Activated T-helper 2 cell treated with anti-CD3 and anti-CD28 coated beads, Interferon-gamma antibody, Interleukin-2, Interleukin-4, amounts not matched to agents 10 μg/mL and 5 μg/mL and 100 μg/mL, durations not matched to agents 14 hours and 24 hours and 36 hours (primary cell): Measurements from ENCODE around the gene LMX1B. TPM values are rescaled to one million over a fixed set of nuclear protein-coding genes. Genes with fewer than 3 reads are reported as not detected.

Source experiments
- DNase-seq: peaks from one replicate; pipeline ENCODE4 v3.0.0; 2021; ENCODE audit warnings: low spot score
- H3K27ac Mint-ChIP-seq: one replicate; pipeline ENCODE4 v1.8.0; 2021; ENCODE audit warnings: mixed read lengths
- H3K27me3 Mint-ChIP-seq: one replicate; pipeline ENCODE4 v1.8.0; 2021; ENCODE audit warnings: low read depth, mixed read lengths
- H3K36me3 Mint-ChIP-seq: one replicate; pipeline ENCODE4 v1.8.0; 2021; ENCODE audit warnings: low read depth, mixed read lengths
- H3K4me1 Mint-ChIP-seq: one replicate; pipeline ENCODE4 v1.8.0; 2021; ENCODE audit warnings: low read depth, mixed read lengths
- H3K4me3 Mint-ChIP-seq: one replicate; pipeline ENCODE4 v1.8.0; 2021; ENCODE audit warnings: low read depth, mild to moderate bottlenecking, moderate library complexity, mixed read lengths
- H3K9me3 Mint-ChIP-seq: one replicate; pipeline ENCODE4 v1.8.0; 2021; ENCODE audit warnings: mixed read lengths
- intact Hi-C: fragments of 100-400 bp; cut with micrococcal nuclease; formaldehyde crosslinking; loops from one replicate; pipeline ENCODE4 v1.15.1; 2023
- total RNA-seq: library from RNA; stranded (reverse); gene quantifications from 2 replicates; pipeline ENCODE4 v1.2.3, GENCODE V29; 2022

Gene LMX1B
- total RNA-seq, 1 donor from 2014 or later, result not detected

DNA sequence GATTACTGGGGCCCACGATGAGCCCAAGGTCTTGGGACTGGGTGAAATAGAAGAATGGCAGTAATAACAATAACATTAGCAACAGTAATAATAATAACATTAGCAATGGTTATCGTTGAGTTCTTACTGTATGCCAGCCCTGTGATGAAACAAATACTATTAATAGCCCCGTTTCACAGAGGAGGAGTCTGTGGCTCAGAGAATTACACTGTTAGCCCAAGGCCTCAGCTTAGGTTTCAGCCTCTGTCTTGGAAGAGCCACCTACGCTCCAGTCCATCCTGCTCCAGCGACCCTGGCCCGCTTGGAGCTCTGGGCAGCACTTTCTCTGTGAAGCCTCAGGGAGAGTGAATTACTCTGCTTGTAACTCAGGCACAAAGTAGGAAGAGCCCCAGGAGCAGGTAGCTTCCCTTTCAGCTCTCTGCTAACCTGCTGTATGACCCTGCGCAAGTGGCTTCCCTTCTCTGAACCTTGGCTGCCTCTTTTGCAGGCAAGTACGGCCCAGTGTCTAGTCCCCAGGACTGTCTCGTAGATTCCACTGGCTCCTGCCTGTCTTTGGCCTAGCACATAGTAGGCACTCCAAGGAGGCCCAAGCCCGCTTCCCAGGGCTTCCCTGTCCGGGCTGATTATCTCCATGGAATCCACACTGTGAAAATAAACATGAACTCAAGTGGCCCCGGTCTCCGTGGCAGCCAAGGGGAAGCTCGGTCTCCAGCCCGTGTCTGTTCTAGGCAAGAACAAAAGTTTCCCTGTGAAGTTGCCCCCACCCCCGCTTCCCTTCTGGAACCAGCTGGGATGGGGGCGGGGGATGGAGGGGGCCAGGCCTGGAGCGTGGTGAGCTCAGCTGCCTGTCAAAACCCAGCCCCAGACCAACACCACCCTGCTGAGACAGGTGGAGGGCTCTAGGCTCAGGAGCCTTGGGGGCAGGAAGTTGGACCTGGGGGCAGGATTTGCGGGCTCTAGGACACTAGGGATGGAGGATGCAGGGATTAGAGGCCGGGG is 26.2 kb upstream of the LMX1B start:
- no peaks in the 10 kb centered on the region for H3K4me1 Mint-ChIP-seq
- no peak overlapping the region for H3K4me3 Mint-ChIP-seq
- peaks cover 10% of the 10 kb centered on the region for H3K27me3 Mint-ChIP-seq
- no peaks in the 10 kb centered on the region for H3K9me3 Mint-ChIP-seq
- intact Hi-C loops, result no loop called here
- no peak overlapping the region for H3K27ac Mint-ChIP-seq
- no peaks in the 10 kb centered on the region for H3K36me3 Mint-ChIP-seq
- no peak for DNase-seq

DNA sequence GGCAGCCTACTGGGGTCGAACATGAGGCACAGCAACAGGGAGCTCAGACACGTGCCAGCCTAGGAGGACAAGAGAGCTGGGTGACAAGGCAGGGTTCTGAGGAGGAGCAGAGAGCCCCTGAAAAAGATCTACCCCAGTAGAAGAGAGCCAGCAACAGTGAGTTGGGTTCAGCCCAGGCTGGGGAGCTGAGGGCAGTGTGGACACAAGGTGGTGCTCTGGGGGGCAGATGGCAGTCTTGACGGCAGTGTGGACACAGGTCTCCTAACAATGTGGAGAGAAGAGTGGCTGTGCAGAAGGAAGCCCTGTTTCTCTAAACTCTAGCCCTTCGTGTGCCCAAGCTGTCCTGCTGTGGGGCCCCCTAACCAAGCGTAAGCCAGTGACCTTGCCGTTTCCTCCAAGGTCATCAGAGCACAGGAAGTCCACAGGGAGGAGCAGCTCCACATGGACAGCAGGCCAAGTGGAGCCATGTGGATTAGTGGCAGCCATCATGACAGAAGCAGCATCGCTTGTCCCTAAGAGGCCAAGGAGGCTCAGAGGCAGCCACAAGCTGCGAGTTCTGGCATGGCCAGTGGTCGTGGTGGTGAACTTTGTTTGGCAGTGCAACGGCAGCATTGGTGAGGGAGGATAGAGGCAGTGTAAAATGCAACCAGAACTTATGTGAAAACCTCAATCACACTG is 25.1 kb upstream of the LMX1B start:
- DNase-seq, result no peak
- Mint-ChIP-seq H3K4me1 (no peaks in the 10 kb centered on the region), H3K36me3 (no peaks in the 10 kb centered on the region), H3K4me3 (no peak overlapping the region), H3K27me3 (peaks cover 13% of the 10 kb centered on the region), H3K9me3 (no peaks in the 10 kb centered on the region), H3K27ac (no peak overlapping the region)
- intact Hi-C loops, result no loop called here

DNA sequence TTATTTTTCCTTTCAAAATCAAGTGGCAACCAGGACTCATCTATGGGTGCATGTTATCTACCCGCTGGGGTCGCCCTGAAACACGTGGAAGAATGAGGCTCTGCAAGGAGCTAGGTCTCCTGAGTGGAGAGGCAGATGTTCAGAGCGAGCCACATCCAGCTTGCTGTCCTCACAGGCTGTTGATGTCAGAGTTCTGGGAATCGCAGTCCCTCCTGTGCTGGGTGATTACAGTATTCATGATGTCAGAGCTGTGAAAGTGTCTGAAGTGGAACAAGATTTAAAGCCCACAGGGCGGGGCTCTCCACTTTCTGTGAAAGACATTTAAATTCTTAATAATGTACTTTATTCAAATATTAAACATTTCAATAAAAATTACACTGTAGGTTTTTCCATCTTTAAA is 24.4 kb upstream of the LMX1B start:
- no peak for DNase-seq
- no peaks in the 10 kb centered on the region for H3K36me3 Mint-ChIP-seq
- H3K4me3 Mint-ChIP-seq, result no peak overlapping the region
- intact Hi-C loops, result no loop called here
- H3K27me3 Mint-ChIP-seq, result peaks cover 17% of the 10 kb centered on the region
- no peaks in the 10 kb centered on the region for H3K4me1 Mint-ChIP-seq
- H3K9me3 Mint-ChIP-seq, result no peaks in the 10 kb centered on the region
- H3K27ac Mint-ChIP-seq, result no peak overlapping the region

DNA sequence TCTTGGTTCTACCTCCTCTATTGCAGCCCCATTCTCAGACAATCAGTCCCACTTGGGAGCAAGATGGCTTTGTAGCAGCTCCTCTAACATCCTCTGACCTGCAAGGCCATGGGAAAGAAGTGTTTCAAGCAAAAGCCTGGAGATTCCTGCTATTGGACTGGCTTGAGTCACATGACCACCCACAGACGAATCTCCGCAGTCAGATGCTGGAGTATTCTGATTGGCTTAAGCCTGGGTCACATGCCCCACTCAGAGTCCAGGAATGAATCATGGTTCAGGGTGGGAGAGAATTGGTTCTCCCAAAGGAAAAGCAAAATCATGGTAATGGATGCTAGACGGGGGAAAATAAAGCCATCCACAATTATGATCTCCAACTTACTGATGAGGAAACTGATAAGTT is 22.6 kb upstream of the LMX1B start:
- intact Hi-C loops, result no loop called here
- DNase-seq, result no peak
- H3K4me1 Mint-ChIP-seq, result no peaks in the 10 kb centered on the region
- no peaks in the 10 kb centered on the region for H3K9me3 Mint-ChIP-seq
- H3K27ac Mint-ChIP-seq, result no peak overlapping the region
- no peaks in the 10 kb centered on the region for H3K36me3 Mint-ChIP-seq
- no peak overlapping the region for H3K4me3 Mint-ChIP-seq
- peaks cover 18% of the 10 kb centered on the region for H3K27me3 Mint-ChIP-seq

DNA sequence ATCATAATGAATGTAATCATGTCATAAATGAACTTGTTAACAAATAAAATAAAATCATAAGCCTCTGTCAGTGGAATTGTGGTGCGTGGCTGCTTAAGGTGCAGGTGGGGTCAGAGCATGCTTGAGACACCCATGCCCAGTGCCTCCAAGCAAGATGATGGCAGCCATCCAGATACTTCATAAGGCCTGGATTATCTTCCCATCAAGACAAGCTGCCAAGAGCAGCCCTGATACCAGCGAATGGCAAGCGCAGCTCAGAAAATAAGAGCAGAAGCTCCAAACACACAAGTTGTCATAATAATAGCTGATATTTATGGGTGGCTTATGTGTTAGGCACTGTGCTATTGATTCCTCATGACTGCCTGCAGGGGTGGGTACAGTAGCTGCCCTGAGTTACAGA is 21.8 kb upstream of the LMX1B start:
- Mint-ChIP-seq H3K27ac (no peak overlapping the region), H3K36me3 (no peaks in the 10 kb centered on the region), H3K9me3 (no peaks in the 10 kb centered on the region), H3K4me1 (no peaks in the 10 kb centered on the region), H3K27me3 (peaks cover 18% of the 10 kb centered on the region), H3K4me3 (no peak overlapping the region)
- intact Hi-C loops, result no loop called here
- no peak for DNase-seq

DNA sequence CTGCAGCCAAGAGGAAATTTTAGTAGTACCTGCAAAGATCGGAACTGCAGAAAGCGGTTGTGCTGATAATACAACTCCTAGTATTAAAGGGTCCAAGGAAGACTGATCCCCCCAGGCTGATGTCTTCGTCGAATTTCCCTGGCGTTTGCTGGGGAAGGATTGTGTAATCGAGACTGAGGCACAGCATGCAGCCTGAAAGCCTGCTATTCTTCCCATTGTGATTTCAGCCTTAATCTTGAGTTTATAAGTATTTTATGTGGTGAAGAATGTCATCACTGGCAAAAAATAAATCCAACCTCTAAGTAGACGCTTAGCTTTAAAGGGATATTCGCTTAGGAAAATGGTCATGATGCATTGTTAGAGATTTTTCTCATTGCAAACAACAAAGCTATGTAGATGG is 21.3 kb upstream of the LMX1B start:
- Mint-ChIP-seq H3K36me3 (no peaks in the 10 kb centered on the region), H3K4me3 (no peak overlapping the region), H3K4me1 (no peaks in the 10 kb centered on the region), H3K9me3 (no peaks in the 10 kb centered on the region), H3K27me3 (peaks cover 21% of the 10 kb centered on the region), H3K27ac (no peak overlapping the region)
- intact Hi-C loops, result no loop called here
- DNase-seq, result no peak

DNA sequence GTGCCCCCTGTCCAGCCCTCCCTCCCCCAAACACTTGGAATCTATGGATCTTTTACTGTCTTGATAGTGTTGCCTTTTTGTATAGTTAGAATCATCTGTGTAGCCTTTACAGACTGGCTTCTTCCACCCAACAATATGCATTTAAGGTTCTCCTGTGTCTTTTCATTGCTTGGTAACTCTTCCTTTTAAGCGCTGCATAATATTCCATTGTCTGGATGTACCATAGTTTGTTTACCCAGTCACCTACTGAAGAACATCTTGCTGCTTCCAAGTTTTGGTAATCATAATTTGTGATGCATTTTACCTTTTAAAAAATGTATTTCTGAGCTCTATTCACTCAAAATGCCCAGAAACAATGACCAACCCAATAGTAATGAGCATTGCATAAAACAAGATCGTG is 17.7 kb upstream of the LMX1B start:
- H3K27ac Mint-ChIP-seq, result no peak overlapping the region
- no peaks in the 10 kb centered on the region for H3K9me3 Mint-ChIP-seq
- DNase-seq, result no peak
- no peaks in the 10 kb centered on the region for H3K36me3 Mint-ChIP-seq
- intact Hi-C loops, result no loop called here
- peaks cover 37% of the 10 kb centered on the region for H3K27me3 Mint-ChIP-seq
- no peak overlapping the region for H3K4me3 Mint-ChIP-seq
- no peaks in the 10 kb centered on the region for H3K4me1 Mint-ChIP-seq

DNA sequence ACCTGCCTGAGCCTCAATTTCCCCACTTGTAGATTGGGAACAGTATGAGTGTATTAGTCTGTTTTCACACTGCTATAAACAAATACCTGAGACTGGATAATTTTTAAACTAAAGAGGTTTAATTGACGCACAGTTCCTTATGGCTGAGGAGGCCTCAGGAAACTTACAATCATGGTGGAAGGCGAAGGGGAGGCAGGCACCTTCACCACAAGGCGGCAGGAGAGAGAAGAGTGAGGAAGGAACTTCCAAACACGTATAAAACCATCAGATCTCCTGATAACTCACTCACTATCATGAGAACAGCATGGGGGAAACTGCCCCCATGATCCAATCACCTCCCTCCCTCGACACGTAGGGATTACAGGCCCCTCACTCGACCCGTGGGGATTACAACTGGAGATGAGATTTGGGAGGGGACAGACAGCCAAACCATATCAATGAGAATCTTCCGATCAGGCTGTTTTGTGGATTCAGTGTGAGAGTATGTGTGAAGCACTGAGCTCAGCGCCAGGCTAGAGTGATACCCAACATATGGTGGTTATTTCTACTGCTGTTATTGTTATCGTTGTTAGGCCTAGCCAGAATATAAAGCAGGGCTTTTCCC is 14.6 kb upstream of the LMX1B start:
- no peaks in the 10 kb centered on the region for H3K9me3 Mint-ChIP-seq
- no peak for DNase-seq
- H3K27me3 Mint-ChIP-seq, result peaks cover 36% of the 10 kb centered on the region
- H3K4me3 Mint-ChIP-seq, result no peak overlapping the region
- H3K36me3 Mint-ChIP-seq, result no peaks in the 10 kb centered on the region
- no peaks in the 10 kb centered on the region for H3K4me1 Mint-ChIP-seq
- intact Hi-C loops, result no loop called here
- no peak overlapping the region for H3K27ac Mint-ChIP-seq

DNA sequence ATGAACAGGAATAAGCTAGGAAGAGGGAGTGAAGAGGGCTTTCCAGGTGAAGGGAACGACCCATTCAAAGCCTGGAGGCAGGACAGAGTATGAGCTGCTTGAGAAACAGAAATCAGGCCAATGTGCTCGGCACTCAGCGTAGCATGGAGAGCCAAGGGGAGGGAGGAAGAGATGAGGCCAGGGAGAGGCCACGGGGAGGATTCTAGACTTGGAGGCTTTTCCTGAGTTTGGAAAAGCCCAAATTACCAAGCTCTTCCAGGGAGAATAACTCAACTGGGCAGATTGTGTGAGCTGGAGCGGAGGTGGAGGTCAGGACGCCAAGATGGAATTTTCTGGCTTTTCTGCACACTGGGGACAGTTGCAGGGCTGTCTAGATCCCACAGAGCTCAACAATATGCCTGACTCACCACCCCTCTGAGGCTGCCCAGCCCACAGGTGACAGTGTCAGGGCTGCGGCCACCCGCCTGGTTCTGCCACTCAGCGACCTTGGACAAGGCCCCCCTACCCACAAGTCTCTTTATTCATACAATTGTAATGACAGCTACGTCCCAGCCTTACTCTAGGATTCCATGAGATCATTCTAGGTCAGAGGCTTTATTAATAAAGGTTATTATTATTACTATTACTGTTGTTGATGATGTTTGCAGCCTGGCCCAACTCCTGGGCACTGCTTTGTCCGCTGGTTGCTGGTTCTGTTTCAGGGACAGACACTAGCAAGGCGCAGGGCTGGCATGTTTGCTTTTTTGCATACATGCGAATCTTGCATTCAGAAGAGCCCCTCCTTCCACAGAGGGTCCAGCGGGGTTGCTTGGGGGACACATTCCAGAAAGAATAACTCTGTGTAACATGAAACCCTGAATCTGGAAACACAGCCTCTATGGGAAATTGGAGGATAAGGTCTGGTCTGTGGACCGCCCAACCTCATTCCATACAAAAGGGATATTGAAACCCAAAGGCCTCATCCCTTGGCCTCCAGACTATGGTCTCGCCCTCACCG is 9.4 kb upstream of the LMX1B start:
- Mint-ChIP-seq H3K9me3 (no peaks in the 10 kb centered on the region), H3K4me3 (no peak overlapping the region)
- intact Hi-C loops, result no loop called here

DNA sequence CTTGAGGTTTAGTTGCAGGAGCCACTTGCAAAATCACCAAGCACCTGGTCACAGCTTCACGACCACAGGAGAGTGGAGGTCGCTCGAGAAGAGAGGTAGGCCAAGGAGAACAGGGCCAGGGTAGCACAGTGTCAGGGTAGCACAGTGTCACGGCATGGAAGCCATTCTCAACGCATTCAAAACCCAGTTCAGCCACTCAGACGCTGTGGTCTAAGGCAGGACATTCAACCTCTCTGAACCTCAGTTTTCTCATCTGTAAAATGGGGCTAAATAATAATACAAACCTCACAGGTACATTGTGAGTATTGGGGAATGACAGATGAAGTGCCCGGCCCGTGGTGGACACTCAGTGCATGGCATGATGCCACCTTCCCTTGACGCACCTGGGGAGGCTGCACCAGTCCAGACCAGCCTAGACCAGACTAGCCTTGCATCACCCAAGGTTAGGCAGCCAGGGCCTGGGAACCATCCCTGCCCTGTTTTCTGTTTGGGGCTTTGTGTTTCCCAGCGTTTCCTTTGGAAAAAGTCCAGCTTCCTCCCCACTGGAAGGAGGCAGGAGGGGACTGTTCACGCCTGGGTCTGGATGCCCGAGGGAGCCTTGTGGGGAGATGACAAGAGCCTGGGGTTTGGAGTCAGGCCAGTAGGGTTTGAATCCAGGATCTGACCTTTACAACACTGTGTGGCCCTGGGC is 7.8 kb upstream of the LMX1B start:
- no peak overlapping the region for H3K4me3 Mint-ChIP-seq
- DNase-seq, result no peak
- intact Hi-C loops, result no loop called here
- no peak overlapping the region for H3K27ac Mint-ChIP-seq
- H3K27me3 Mint-ChIP-seq, result peaks cover 52% of the 10 kb centered on the region
- H3K36me3 Mint-ChIP-seq, result no peaks in the 10 kb centered on the region
- H3K9me3 Mint-ChIP-seq, result no peaks in the 10 kb centered on the region
- H3K4me1 Mint-ChIP-seq, result no peaks in the 10 kb centered on the region

More for the DNA sequence above, 9.4 kb upstream of the LMX1B start:
- no peaks in the 10 kb centered on the region for H3K4me1 Mint-ChIP-seq
- H3K27ac Mint-ChIP-seq, result no peak overlapping the region
- no peaks in the 10 kb centered on the region for H3K36me3 Mint-ChIP-seq
- DNase-seq, result no peak
- H3K27me3 Mint-ChIP-seq, result peaks cover 48% of the 10 kb centered on the region

DNA sequence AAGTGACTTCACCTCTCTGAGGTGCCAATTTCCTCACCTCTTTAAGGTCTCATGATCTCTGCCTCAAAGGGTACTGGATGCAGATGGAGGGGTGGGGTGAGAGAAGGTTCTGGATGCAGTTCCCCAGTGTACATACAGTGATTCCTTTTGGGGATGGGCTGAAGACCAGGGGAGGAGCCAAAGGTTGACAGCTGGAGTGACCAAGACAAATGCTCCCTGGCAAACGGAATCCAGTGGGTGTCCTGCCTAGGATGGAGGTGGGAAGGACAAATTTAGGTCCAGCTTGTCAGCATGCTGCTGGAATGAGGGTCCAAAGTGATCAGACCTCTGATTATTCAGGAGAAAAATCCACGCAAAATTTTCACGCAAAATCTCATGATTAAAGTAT is 7.3 kb upstream of the LMX1B start:
- Mint-ChIP-seq H3K27me3 (peaks cover 56% of the 10 kb centered on the region), H3K4me3 (no peak overlapping the region)

DNA sequence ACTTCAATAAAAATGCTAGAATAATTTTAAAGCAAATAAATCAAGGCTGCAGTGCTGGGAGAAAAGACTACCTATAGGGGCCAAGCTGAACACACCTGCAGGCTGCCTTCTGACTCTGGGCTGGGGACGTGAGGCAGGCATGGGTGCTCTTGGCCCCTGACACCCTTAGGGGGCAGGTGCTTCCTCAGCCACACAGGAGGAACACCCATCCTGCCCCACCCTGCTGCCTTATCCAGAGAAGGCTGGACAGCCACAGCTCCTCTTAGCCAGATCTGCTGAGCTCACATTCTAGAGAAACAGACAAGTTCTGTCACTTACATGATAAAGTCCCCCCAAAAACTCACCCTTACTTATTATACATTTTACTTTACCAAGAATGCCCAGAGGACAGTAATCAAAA is 6.6 kb upstream of the LMX1B start:
- Mint-ChIP-seq H3K4me3 (no peak overlapping the region), H3K27ac (no peak overlapping the region), H3K36me3 (no peaks in the 10 kb centered on the region), H3K4me1 (peaks cover 7% of the 10 kb centered on the region), H3K9me3 (no peaks in the 10 kb centered on the region), H3K27me3 (peaks cover 61% of the 10 kb centered on the region)
- DNase-seq, result no peak
- intact Hi-C loops, result no loop called here

More for the DNA sequence above, 7.3 kb upstream of the LMX1B start:
- Mint-ChIP-seq H3K9me3 (no peaks in the 10 kb centered on the region), H3K36me3 (no peaks in the 10 kb centered on the region), H3K27ac (no peak overlapping the region), H3K4me1 (peaks cover 3% of the 10 kb centered on the region)
- DNase-seq, result no peak
- intact Hi-C loops, result no loop called here
